SK-N-SH (cell line): ENCODE data around the gene TMEM109. TPM values are rescaled to one million over a fixed set of nuclear protein-coding genes. Genes with fewer than 3 reads are reported as not detected.

Source experiments
- CTCF ChIA-PET: fragments of 300-600, 350-600 bp; formaldehyde crosslinking; extraction: SDS; loops from one replicate; lab custom pipeline; 2021; lab: Yijun Ruan, JAX
- POLR2A ChIA-PET: fragments of 350-600 bp; sonication (Branson Sonifier 250); formaldehyde crosslinking; extraction: SDS; loops from one replicate; lab custom pipeline; 2020; ENCODE audit warnings: antibody characterized with exemption, inconsistent platforms; lab: Yijun Ruan, JAX
- DNase-seq: peaks from one replicate; pipeline ENCODE4 v3.0.0; 2012
- H2AFZ ChIP-seq: fragments of 200-600 bp; sonication (generic); 2 replicates; pipeline ENCODE4 v1.8.1; 2016; ENCODE audit warnings: antibody characterized with exemption, mild to moderate bottlenecking, low read depth
- H3F3A ChIP-seq: fragments of 200-600 bp; sonication (generic); replicated peaks from 2 replicates; pipeline ENCODE3; 2016; ENCODE audit warnings: antibody characterized with exemption, mild to moderate bottlenecking; ENCODE audit not compliant: insufficient read depth
- H3K27ac ChIP-seq, 2 experiments: fragments of 200-500 bp in 1 of 2; fragments of 200-600 bp in 1 of 2; sonication (Bioruptor generic) in 1 of 2; sonication (generic), shearing (Covaris generic) in 1 of 2; 2 replicates each; pipeline versions ENCODE4 v1.5.1 to v1.6.1; 2014 to 2016; ENCODE audit warnings: low read depth in 2 of 2, inconsistent platforms in 1 of 2, low read length in 1 of 2, mild to moderate bottlenecking in 1 of 2, mixed read lengths in 1 of 2
- H3K27me3 ChIP-seq: fragments of 200-600 bp; sonication (generic), shearing (Covaris generic); 2 replicates; pipeline ENCODE4 v1.6.1; 2016; ENCODE audit warnings: mixed run types; ENCODE audit not compliant: insufficient read depth
- H3K36me3 ChIP-seq, 2 experiments: fragments of 200-500 bp in 1 of 2; fragments of 200-600 bp in 1 of 2; sonication (Bioruptor generic) in 1 of 2; sonication (generic) in 1 of 2; replicated peaks in 1 of 2; 2 replicates each; pipeline versions ENCODE3 to v1.5.1; 2014 to 2016; ENCODE audit warnings: low read length in 1 of 2, mild to moderate bottlenecking in 1 of 2; ENCODE audit not compliant: insufficient read depth in 2 of 2, control insufficient read depth in 1 of 2
- H3K4me1 ChIP-seq, 2 experiments: fragments of 200-500 bp in 1 of 2; fragments of 200-600 bp in 1 of 2; sonication (Bioruptor generic) in 1 of 2; sonication (generic), shearing (Covaris generic) in 1 of 2; 2 replicates each; pipeline versions ENCODE4 v1.5.1 to v1.6.1; 2014 to 2016; ENCODE audit warnings: low read depth in 1 of 2, low read length in 1 of 2, mixed run types in 1 of 2; ENCODE audit not compliant: insufficient read depth in 2 of 2, control insufficient read depth in 1 of 2
- H3K4me2 ChIP-seq: fragments of 200-600 bp; sonication (generic), shearing (Covaris generic); 2 replicates; pipeline ENCODE4 v1.6.1; 2017; ENCODE audit warnings: mixed run types
- H3K4me3 ChIP-seq, 2 experiments: fragments of 200-500 bp in 1 of 2; fragments of 200-600 bp in 1 of 2; sonication (Bioruptor generic) in 1 of 2; sonication (generic), shearing (Covaris generic) in 1 of 2; 2 replicates each; pipeline versions ENCODE4 v1.5.1 to v1.8.1; 2014 to 2016; ENCODE audit warnings: low read depth in 2 of 2, inconsistent platforms in 1 of 2, low read length in 1 of 2, mild to moderate bottlenecking in 1 of 2, mixed read lengths in 1 of 2, moderate library complexity in 1 of 2
- H3K79me2 ChIP-seq: fragments of 200-600 bp; sonication (generic); 2 replicates; pipeline ENCODE4 v1.8.1; 2017; ENCODE audit warnings: mild to moderate bottlenecking; ENCODE audit not compliant: insufficient read depth
- H3K9ac ChIP-seq: fragments of 200-600 bp; sonication (generic); 2 replicates; pipeline ENCODE4 v1.6.1; 2017; ENCODE audit warnings: mixed run types
- H3K9me2 ChIP-seq: fragments of 200-600 bp; sonication (generic); 2 replicates; pipeline ENCODE4 v1.6.1; 2017; ENCODE audit warnings: mixed run types
- H3K9me3 ChIP-seq: fragments of 200-600 bp; sonication (generic); 2 replicates; pipeline ENCODE4 v1.6.1; 2017; ENCODE audit warnings: mixed run types, mild to moderate bottlenecking, moderate library complexity
- H4K20me1 ChIP-seq: fragments of 200-600 bp; sonication (generic); 2 replicates; pipeline ENCODE4 v1.6.1; 2017; ENCODE audit warnings: mild to moderate bottlenecking, mixed run types; ENCODE audit not compliant: insufficient read depth
- EP300 ChIP-seq, 2 experiments: IDR thresholded peaks; 2 replicates each; pipeline versions ENCODE4 v1.4.0 to v1.6.1; 2012; ENCODE audit warnings: borderline replicate concordance in 1 of 2, low read depth in 1 of 2, low read length in 1 of 2
- EZH2phosphoT487 ChIP-seq: fragments of 200-600 bp; sonication (generic); IDR thresholded peaks from 2 replicates; pipeline ENCODE4 v1.6.1; 2017; ENCODE audit warnings: low read depth, mixed run types, mild to moderate bottlenecking, antibody characterized with exemption, moderate library complexity, borderline replicate concordance
- GABPA ChIP-seq: IDR thresholded peaks from 2 replicates; pipeline ENCODE4 v1.4.0; 2012; ENCODE audit warnings: low read depth, mild to moderate bottlenecking
- JUND ChIP-seq: IDR thresholded peaks from 2 replicates; pipeline ENCODE4 v1.4.0; 2012
- RAD21 ChIP-seq: IDR thresholded peaks from 2 replicates; pipeline ENCODE4 v1.6.1; 2012; ENCODE audit warnings: mild to moderate bottlenecking, low read length
- RCOR1 ChIP-seq: fragments of 150-350 bp; IDR thresholded peaks from 2 replicates; pipeline ENCODE4 v1.6.1; 2017; ENCODE audit warnings: antibody characterized with exemption, low read length
- RFX5 ChIP-seq: IDR thresholded peaks from 2 replicates; pipeline ENCODE4 v1.6.1; 2012; ENCODE audit warnings: mild to moderate bottlenecking, improper control_type of control experiment, low read length
- RXRA ChIP-seq: IDR thresholded peaks from 2 replicates; pipeline ENCODE4 v1.4.0; 2012; ENCODE audit warnings: low read depth, mild to moderate bottlenecking, borderline replicate concordance
- SIN3A ChIP-seq: IDR thresholded peaks from 2 replicates; pipeline ENCODE4 v1.6.1; 2012; ENCODE audit warnings: low read depth, mild to moderate bottlenecking, low read length, moderate library complexity, borderline replicate concordance
- TEAD4 ChIP-seq: IDR thresholded peaks from 2 replicates; pipeline ENCODE4 v1.4.0; 2012; ENCODE audit warnings: mild to moderate bottlenecking, borderline replicate concordance; ENCODE audit not compliant: insufficient read depth
- WGBS: methylation state at CpG from one replicate; pipeline ENCODE4 v1.1.6; 2017; ENCODE audit warnings: low lambda C conversion rate; 5-methylcytosine and 5-hydroxymethylcytosine counted together
- polyA plus RNA-seq, 3 experiments: library from polyadenylated mRNA; depleted of rRNA; stranded (reverse); fragments of >200 nt; gene quantifications; 2 replicates each; pipeline ENCODE4 v1.2.3, GENCODE V29; 2012
- TF ChIP-seq, protein P1 (sequence below): IDR thresholded peaks from 2 replicates; pipeline ENCODE4 v1.4.0; 2012; ENCODE audit warnings: low read depth, borderline replicate concordance
- TF ChIP-seq, protein P2 (sequence below): fragments of 200-600 bp; sonication (generic); IDR thresholded peaks from 2 replicates; pipeline ENCODE4 v1.6.1; 2017; ENCODE audit warnings: antibody characterized with exemption, mild to moderate bottlenecking, moderate library complexity
- TF ChIP-seq, protein P3 (sequence below): IDR thresholded peaks from 2 replicates; pipeline ENCODE4 v1.6.1; 2012; ENCODE audit warnings: mild to moderate bottlenecking, low read depth, low read length, moderate library complexity
- TF ChIP-seq, protein P4 (sequence below): IDR thresholded peaks from 2 replicates; pipeline ENCODE4; 2012
- TF ChIP-seq, protein P5 (sequence below): IDR thresholded peaks from 2 replicates; pipeline ENCODE4 v1.4.0; 2012; ENCODE audit warnings: low read depth
- TF ChIP-seq, protein P6 (sequence below): fragments of 150-350 bp; IDR thresholded peaks from 2 replicates; pipeline ENCODE4 v1.6.1; 2017; ENCODE audit warnings: antibody characterized with exemption, low read length, low read depth, borderline replicate concordance
- TF ChIP-seq, protein P7 (sequence below): fragments of 150-350 bp; IDR thresholded peaks from 2 replicates; pipeline ENCODE4 v1.6.1; 2016; ENCODE audit warnings: mild to moderate bottlenecking, low read depth, low read length

Gene TMEM109
- polyA plus RNA-seq, 1 of the 3 experiments (the other 2 are of a cell fraction): 52.7 TPM

DNA sequence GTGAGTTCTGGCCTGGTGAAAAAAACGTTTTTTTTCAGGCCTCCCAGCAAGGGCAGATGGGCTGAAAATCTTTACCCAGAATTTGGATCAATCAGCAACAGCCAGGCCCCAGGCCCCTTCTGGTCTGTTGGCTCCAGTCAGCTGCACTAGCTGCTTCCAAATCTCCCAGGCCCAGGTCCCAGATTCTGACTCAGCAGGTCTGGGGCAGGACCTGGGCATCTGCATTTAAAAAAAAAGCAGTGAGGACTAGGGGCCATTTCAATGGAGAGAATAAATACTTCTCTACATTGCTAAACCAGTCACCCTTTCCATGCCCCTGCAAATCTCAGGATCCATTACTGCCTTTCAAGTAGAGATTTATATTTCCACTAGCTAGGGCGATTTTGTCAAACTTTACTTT, 33.7 kb downstream of the TMEM109 start (continued):
- TF ChIP-seq, protein P1, sequence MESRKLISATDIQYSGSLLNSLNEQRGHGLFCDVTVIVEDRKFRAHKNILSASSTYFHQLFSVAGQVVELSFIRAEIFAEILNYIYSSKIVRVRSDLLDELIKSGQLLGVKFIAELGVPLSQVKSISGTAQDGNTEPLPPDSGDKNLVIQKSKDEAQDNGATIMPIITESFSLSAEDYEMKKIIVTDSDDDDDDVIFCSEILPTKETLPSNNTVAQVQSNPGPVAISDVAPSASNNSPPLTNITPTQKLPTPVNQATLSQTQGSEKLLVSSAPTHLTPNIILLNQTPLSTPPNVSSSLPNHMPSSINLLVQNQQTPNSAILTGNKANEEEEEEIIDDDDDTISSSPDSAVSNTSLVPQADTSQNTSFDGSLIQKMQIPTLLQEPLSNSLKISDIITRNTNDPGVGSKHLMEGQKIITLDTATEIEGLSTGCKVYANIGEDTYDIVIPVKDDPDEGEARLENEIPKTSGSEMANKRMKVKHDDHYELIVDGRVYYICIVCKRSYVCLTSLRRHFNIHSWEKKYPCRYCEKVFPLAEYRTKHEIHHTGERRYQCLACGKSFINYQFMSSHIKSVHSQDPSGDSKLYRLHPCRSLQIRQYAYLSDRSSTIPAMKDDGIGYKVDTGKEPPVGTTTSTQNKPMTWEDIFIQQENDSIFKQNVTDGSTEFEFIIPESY: no peak
- no peak for TF ChIP-seq SIN3A

DNA sequence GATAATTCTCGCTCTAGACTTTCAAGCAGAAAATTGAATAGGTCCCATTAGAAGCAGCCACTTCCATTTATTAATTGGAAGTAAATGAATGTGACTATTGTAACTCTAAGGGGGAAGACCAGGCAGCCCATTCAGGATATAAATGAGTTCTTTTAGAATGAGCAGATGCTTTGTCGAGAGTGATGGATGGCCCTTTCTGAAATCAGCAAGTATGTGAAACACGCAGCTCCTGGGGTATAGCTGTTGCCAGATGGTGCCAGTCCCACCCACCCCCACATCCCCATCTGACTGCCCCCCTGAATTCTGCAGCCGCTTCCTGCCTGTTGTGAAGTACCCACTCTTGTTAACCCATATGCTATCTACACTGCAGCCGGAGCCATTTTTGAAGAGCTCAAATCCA, 34.3 kb downstream of the TMEM109 start:
- no peaks in the 10 kb centered on the region for H3F3A ChIP-seq
- ChIA-PET POLR2A (no interaction called here), CTCF (no interaction called here)
- H3K4me3 ChIP-seq: no peak overlapping the region
- H3K36me3 ChIP-seq: no peaks in the 10 kb centered on the region
- H3K9me2 ChIP-seq: no peaks in the 10 kb centered on the region
- 64% methylated on average over 4 of the region's 5 CpGs for WGBS
- no peaks in the 10 kb centered on the region for H3K27me3 ChIP-seq
- no peak overlapping the region for H3K9ac ChIP-seq
- H2AFZ ChIP-seq: no peak overlapping the region
- no peak overlapping the region for H3K27ac ChIP-seq
- H4K20me1 ChIP-seq: no peaks in the 10 kb centered on the region
- no peak overlapping the region for H3K4me2 ChIP-seq
- no peaks in the 10 kb centered on the region for H3K79me2 ChIP-seq
- DNase-seq: no peak
- no peaks in the 10 kb centered on the region for H3K4me1 ChIP-seq
- H3K9me3 ChIP-seq: no peaks in the 10 kb centered on the region
- TF ChIP-seq RFX5: no peak
- TF ChIP-seq, protein P2, sequence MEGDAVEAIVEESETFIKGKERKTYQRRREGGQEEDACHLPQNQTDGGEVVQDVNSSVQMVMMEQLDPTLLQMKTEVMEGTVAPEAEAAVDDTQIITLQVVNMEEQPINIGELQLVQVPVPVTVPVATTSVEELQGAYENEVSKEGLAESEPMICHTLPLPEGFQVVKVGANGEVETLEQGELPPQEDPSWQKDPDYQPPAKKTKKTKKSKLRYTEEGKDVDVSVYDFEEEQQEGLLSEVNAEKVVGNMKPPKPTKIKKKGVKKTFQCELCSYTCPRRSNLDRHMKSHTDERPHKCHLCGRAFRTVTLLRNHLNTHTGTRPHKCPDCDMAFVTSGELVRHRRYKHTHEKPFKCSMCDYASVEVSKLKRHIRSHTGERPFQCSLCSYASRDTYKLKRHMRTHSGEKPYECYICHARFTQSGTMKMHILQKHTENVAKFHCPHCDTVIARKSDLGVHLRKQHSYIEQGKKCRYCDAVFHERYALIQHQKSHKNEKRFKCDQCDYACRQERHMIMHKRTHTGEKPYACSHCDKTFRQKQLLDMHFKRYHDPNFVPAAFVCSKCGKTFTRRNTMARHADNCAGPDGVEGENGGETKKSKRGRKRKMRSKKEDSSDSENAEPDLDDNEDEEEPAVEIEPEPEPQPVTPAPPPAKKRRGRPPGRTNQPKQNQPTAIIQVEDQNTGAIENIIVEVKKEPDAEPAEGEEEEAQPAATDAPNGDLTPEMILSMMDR: no peak
- TF ChIP-seq, protein P3, sequence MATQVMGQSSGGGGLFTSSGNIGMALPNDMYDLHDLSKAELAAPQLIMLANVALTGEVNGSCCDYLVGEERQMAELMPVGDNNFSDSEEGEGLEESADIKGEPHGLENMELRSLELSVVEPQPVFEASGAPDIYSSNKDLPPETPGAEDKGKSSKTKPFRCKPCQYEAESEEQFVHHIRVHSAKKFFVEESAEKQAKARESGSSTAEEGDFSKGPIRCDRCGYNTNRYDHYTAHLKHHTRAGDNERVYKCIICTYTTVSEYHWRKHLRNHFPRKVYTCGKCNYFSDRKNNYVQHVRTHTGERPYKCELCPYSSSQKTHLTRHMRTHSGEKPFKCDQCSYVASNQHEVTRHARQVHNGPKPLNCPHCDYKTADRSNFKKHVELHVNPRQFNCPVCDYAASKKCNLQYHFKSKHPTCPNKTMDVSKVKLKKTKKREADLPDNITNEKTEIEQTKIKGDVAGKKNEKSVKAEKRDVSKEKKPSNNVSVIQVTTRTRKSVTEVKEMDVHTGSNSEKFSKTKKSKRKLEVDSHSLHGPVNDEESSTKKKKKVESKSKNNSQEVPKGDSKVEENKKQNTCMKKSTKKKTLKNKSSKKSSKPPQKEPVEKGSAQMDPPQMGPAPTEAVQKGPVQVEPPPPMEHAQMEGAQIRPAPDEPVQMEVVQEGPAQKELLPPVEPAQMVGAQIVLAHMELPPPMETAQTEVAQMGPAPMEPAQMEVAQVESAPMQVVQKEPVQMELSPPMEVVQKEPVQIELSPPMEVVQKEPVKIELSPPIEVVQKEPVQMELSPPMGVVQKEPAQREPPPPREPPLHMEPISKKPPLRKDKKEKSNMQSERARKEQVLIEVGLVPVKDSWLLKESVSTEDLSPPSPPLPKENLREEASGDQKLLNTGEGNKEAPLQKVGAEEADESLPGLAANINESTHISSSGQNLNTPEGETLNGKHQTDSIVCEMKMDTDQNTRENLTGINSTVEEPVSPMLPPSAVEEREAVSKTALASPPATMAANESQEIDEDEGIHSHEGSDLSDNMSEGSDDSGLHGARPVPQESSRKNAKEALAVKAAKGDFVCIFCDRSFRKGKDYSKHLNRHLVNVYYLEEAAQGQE: no peak
- TF ChIP-seq, protein P4, sequence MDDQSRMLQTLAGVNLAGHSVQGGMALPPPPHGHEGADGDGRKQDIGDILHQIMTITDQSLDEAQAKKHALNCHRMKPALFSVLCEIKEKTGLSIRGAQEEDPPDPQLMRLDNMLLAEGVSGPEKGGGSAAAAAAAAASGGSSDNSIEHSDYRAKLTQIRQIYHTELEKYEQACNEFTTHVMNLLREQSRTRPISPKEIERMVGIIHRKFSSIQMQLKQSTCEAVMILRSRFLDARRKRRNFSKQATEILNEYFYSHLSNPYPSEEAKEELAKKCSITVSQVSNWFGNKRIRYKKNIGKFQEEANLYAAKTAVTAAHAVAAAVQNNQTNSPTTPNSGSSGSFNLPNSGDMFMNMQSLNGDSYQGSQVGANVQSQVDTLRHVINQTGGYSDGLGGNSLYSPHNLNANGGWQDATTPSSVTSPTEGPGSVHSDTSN: no peak
- no peak for TF ChIP-seq RCOR1
- TF ChIP-seq JUND: no peak
- TF ChIP-seq RAD21: no peak
- TF ChIP-seq, protein P5, sequence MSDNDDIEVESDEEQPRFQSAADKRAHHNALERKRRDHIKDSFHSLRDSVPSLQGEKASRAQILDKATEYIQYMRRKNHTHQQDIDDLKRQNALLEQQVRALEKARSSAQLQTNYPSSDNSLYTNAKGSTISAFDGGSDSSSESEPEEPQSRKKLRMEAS: no peak
- TF ChIP-seq, protein P6, sequence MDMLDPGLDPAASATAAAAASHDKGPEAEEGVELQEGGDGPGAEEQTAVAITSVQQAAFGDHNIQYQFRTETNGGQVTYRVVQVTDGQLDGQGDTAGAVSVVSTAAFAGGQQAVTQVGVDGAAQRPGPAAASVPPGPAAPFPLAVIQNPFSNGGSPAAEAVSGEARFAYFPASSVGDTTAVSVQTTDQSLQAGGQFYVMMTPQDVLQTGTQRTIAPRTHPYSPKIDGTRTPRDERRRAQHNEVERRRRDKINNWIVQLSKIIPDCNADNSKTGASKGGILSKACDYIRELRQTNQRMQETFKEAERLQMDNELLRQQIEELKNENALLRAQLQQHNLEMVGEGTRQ: no peak
- TF ChIP-seq RXRA: no peak
- TF ChIP-seq TEAD4: no peak
- TF ChIP-seq, protein P7, sequence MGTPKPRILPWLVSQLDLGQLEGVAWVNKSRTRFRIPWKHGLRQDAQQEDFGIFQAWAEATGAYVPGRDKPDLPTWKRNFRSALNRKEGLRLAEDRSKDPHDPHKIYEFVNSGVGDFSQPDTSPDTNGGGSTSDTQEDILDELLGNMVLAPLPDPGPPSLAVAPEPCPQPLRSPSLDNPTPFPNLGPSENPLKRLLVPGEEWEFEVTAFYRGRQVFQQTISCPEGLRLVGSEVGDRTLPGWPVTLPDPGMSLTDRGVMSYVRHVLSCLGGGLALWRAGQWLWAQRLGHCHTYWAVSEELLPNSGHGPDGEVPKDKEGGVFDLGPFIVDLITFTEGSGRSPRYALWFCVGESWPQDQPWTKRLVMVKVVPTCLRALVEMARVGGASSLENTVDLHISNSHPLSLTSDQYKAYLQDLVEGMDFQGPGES: no peak
- no peak for TF ChIP-seq GABPA
- no peak for TF ChIP-seq EZH2phosphoT487
- no peak for TF ChIP-seq EP300 (IDR thresholded peaks at IDR 0.05; ENCODE audit: borderline replicate concordance in 1 of 2, low read depth in 1 of 2, low read length in 1 of 2)
- TF ChIP-seq, protein P1: no peak
